Activated CD4-positive, alpha-beta T cell treated with anti-CD3 and anti-CD28 coated beads, Interleukin-2, amount 50 U/mL, for 48 hours (primary cell): Measurements from ENCODE around the gene BOD1L2.

Experiments used
- DNase-seq, 2 experiments: peaks; one replicate each; pipeline ENCODE4 v3.0.0-alpha.2; 2020

BOD1L2 gene

DNA sequence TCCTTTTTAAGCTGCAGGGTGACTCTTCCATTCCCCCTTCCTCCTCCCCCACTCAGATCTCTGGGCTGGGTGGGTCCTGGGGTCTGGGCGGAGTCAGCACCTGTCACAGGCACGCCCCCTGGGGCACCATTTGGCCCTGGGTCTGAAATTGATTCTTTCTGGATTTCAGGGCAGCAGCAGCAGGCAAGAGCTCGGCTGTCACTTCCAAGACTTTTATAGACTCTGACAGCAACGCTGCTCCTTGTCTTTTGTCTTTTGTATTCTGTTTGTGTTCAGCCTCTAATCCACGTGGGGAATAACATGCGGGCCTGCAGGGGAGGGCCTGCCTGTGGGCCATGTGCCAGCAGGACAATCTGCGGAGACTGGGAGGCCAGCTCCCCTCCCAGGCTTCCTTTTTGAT, 3.9 kb downstream of the BOD1L2 start:
- no peak for DNase-seq

GRCh38 chr18:57154191-57154830, 7.4 kb downstream of the BOD1L2 start:
- no peak for DNase-seq

DNA sequence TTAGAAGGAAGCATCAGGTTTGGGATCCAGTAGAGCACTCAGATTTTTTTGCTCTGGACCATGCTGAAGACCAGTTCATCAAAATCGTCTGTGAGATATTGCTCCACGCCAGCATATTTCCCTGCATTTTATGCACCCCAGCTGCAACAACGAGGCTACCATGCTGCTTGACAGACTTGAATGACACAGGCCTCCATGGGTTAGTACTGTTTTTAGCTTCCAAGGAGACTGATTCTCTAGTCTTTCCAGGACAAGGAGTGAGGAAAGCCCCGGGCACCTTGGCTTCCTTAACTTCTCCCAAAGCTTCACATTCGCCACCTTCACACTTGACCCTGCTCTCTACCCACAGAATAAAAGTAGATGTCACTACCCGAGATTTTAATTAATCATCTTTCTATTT, 17.5 kb downstream of the BOD1L2 start:
- no peak for DNase-seq

- DNase-seq: no peak
Measured at GRCh38 chr18:57167617-57168308, 20.9 kb downstream of the BOD1L2 start.

DNA sequence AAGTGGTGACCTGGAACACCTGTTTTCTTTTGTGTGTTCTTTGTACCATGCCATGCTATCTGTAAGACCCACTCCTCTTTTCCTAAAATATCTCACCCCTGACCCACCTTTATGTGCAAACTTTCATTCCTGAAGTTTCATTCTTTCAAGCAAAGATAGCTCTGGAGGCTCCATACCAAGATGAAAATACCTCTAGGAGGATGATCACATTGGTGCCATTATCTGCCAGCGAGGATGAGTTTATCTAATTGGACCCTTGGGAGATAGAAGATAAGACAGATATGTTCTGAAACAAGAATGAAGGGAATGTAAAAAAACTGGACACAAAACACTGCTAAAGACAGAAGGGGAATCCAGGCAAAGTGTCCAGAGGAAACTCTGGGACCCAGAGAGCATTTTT, 24.1 kb downstream of the BOD1L2 start:
- no peak for DNase-seq

- no peak for DNase-seq
Measured at GRCh38 chr18:57175532-57175931, 28.6 kb downstream of the BOD1L2 start.

- no peak for DNase-seq
Measured at GRCh38 chr18:57185434-57185833, 38.5 kb downstream of the BOD1L2 start.

- no peak for DNase-seq
Measured at GRCh38 chr18:57188851-57189557, 42.1 kb downstream of the BOD1L2 start.

DNA sequence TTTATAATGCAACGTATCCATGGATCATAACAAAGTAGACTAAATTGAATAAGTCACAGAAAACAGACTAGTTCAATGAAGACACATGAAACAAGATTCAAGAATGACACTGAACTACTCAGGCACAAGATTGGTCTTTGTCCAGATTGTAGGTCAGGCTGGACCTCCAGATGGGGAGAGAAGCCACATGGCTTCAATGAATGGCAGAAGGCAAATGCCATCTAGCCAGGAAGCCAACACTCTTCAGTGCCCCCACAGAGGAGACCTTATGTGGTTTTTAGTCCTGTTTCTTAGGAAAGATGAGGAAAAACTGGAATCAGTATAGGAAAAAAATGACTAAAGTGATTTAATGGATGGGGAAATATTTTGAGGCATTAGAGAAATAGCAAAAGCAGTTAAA, 43.1 kb downstream of the BOD1L2 start:
- no peak for DNase-seq

GRCh38 chr18:57194070-57194469, 47.2 kb downstream of the BOD1L2 start:
- no peak for DNase-seq

GRCh38 chr18:57194622-57195021, 47.7 kb downstream of the BOD1L2 start:
- DNase-seq: no peak

DNA sequence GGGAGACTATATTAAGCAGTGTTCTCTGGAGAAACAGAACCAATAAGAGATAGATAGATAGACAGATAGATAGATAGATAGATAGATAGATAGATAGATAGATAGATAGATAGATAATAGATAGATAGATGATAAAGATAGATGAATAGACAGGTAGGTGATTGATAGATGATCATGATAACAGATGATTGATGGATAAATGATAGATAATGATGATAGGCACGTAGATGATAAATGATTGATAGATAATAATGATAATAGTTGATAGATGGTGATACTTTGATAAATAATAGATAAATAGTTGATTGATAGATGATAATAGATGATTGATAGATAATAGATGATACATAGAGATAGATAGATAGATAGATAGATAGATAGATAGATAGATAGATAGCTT, 48.5 kb downstream of the BOD1L2 start:
- no peak for DNase-seq

- no peak for DNase-seq
Measured at GRCh38 chr18:57197261-57197660, 50.4 kb downstream of the BOD1L2 start.

- no peak for DNase-seq
Measured at GRCh38 chr18:57198073-57198472, 51.2 kb downstream of the BOD1L2 start.
